HepG2 (cell line): ENCODE measurements around the gene ZNF3. TPM values are rescaled to one million over a fixed set of nuclear protein-coding genes. Genes with fewer than 3 reads are reported as not detected.

ENCODE experiments used
- ARID4A ChIP-seq: sonication (generic); formaldehyde crosslinking; IDR thresholded peaks from 2 replicates; pipeline ENCODE4 v1.5.0; 2020; ENCODE audit warnings: mild to moderate bottlenecking, missing genetic modification reagents, borderline replicate concordance
- DMTF1 ChIP-seq: sonication (generic); formaldehyde crosslinking; IDR thresholded peaks from 2 replicates; pipeline ENCODE4 v1.4.0; 2020; ENCODE audit warnings: mild to moderate bottlenecking, missing genetic modification reagents
- EED ChIP-seq: sonication (generic); formaldehyde crosslinking; IDR thresholded peaks from 2 replicates; pipeline ENCODE4 v1.5.0; 2020; ENCODE audit warnings: mild to moderate bottlenecking, missing genetic modification reagents
- GFI1 ChIP-seq: sonication (generic); formaldehyde crosslinking; IDR thresholded peaks from 2 replicates; pipeline ENCODE4 v1.5.0; 2020; ENCODE audit warnings: missing genetic modification reagents, mild to moderate bottlenecking, borderline replicate concordance
- IKZF5 ChIP-seq: IDR thresholded peaks from 2 replicates; pipeline ENCODE4 v1.6.1; 2018; ENCODE audit warnings: missing genetic modification reagents, mild to moderate bottlenecking, missing compliant biosample characterization
- JUN ChIP-seq: sonication (generic); formaldehyde crosslinking; IDR thresholded peaks from 2 replicates; pipeline ENCODE4 v1.4.0; 2020; ENCODE audit warnings: mild to moderate bottlenecking, missing genetic modification reagents
- KMT2A ChIP-seq: sonication (generic); formaldehyde crosslinking; IDR thresholded peaks from 2 replicates; pipeline ENCODE4 v1.4.0; 2020; ENCODE audit warnings: missing genetic modification reagents
- MZF1 ChIP-seq: sonication (generic); formaldehyde crosslinking; IDR thresholded peaks from 2 replicates; pipeline ENCODE4 v1.8.1; 2023; ENCODE audit warnings: mild to moderate bottlenecking, missing genetic modification reagents, borderline replicate concordance
- NR2C2 ChIP-seq: sonication (generic); formaldehyde crosslinking; IDR thresholded peaks from 2 replicates; pipeline ENCODE4 v1.4.0; 2020; ENCODE audit warnings: missing genetic modification reagents, mild to moderate bottlenecking, moderate library complexity, borderline replicate concordance
- SAFB2 ChIP-seq: sonication (generic); formaldehyde crosslinking; IDR thresholded peaks from 2 replicates; pipeline ENCODE4 v1.5.1; 2020; ENCODE audit warnings: missing genetic modification reagents, low read depth, mild to moderate bottlenecking, borderline replicate concordance
- TOPORS ChIP-seq: sonication (generic); formaldehyde crosslinking; IDR thresholded peaks from 2 replicates; pipeline ENCODE4 v1.8.0; 2023; ENCODE audit warnings: mild to moderate bottlenecking, missing genetic modification reagents
- ZNF260 ChIP-seq: sonication (generic); formaldehyde crosslinking; IDR thresholded peaks from 2 replicates; pipeline ENCODE4 v1.4.0; 2020; ENCODE audit warnings: missing genetic modification reagents, low read depth, mild to moderate bottlenecking, borderline replicate concordance
- ZNF354B ChIP-seq: sonication (generic); formaldehyde crosslinking; IDR thresholded peaks from 2 replicates; pipeline ENCODE4 v1.8.0; 2022; ENCODE audit warnings: mild to moderate bottlenecking, missing genetic modification reagents
- ZNF563 ChIP-seq: sonication (generic); formaldehyde crosslinking; IDR thresholded peaks from 2 replicates; pipeline ENCODE4 v1.8.0; 2022; ENCODE audit warnings: mild to moderate bottlenecking, moderate library complexity, missing genetic modification reagents
- ZXDC ChIP-seq: sonication (generic); formaldehyde crosslinking; IDR thresholded peaks from 2 replicates; pipeline ENCODE4 v1.5.0; 2020; ENCODE audit warnings: mild to moderate bottlenecking, missing genetic modification reagents
- polyA plus RNA-seq, 8 experiments: library from polyadenylated mRNA; depleted of rRNA in 3 of 8; stranded (reverse) in 7 of 8; unstranded in 1 of 8; fragments of >200 nt; fragmentation: Illumina TruSeq in 4 of 8; extraction: Trizol in 4 of 8; gene quantifications; 2 replicates each; pipeline versions ENCODE4 v1.2.1 to v1.2.3, GENCODE V29; 2011 to 2016; ENCODE audit warnings: low read depth in 4 of 8, missing spikeins in 1 of 8, mixed read lengths in 1 of 8; ENCODE audit not compliant: insufficient read depth in 1 of 8
- total RNA-seq, 5 experiments: library from RNA; depleted of rRNA; stranded (reverse); fragments of >200 nt; fragmentation: Illumina TruSeq; extraction: Trizol; gene quantifications; 2 replicates each; pipeline ENCODE4 v1.2.3, GENCODE V29; 2016; ENCODE audit warnings: low read depth in 1 of 5

The ZNF3 gene
- total and polyA plus RNA-seq, 2 of the 13 experiments (the other 11 are each of a cell fraction or from before 2014, with no cell fraction given), result 33.7 to 56.9 TPM

GRCh38 chr7:100119072-100119969 is 37.8 kb upstream of the ZNF3 start, which contains the start of the genes CNPY4 and TAF6 (continued):
- TF ChIP-seq IKZF5 (peak; percentile 57), ZNF354B (CRISPR knock-in tag) (no peak), KMT2A (CRISPR knock-in tag) (0 out of 2 replicates have a peak, but pooled peaks have one; percentile 51), ZNF260 (CRISPR knock-in tag) (no peak), ZXDC (no peak), JUN (CRISPR knock-in tag) (no peak), SAFB2 (CRISPR knock-in tag) (no peak; the same call in 1 of the 2 replicates), MZF1 (CRISPR knock-in tag) (no peak), NR2C2 (CRISPR knock-in tag) (no peak; the same call in 1 of the 2 replicates), ARID4A (CRISPR knock-in tag) (peak; percentile 70; the same call in 1 of the 2 replicates), GFI1 (CRISPR knock-in tag) (peak; percentile 29; the same call in 1 of the 2 replicates), TOPORS (CRISPR knock-in tag) (no peak), EED (CRISPR knock-in tag) (no peak), ZNF563 (CRISPR knock-in tag) (no peak; the same call in 1 of the 2 replicates), DMTF1 (CRISPR knock-in tag) (no peak)
